Ureter (tissue), 1 donor: Measurements from ENCODE around the gene HSD17B4. TPM values are rescaled to one million over a fixed set of nuclear protein-coding genes. Genes with fewer than 3 reads are reported as not detected.
A peak's percentile ranks its signal among the peaks of the same experiment; 100 is the strongest.
"Not testable (repeated sequence)": the region's sequence is repeated elsewhere in the genome, so short reads cannot be mapped to it uniquely, and the experiment has no call there.

Experiments
- DNase-seq: peaks from one replicate; pipeline ENCODE4 v3.0.0-alpha.2; 2020; ENCODE audit warnings: low spot score
- total RNA-seq: library from RNA; stranded (reverse); gene quantifications from one replicate; pipeline ENCODE4 v1.2.4, GENCODE V29; 2023
- donor health status: DM: yes; HTN: yes; CAD: no.

HSD17B4 gene
- total RNA-seq, 1 donor from 2014 or later: 438 TPM

DNA sequence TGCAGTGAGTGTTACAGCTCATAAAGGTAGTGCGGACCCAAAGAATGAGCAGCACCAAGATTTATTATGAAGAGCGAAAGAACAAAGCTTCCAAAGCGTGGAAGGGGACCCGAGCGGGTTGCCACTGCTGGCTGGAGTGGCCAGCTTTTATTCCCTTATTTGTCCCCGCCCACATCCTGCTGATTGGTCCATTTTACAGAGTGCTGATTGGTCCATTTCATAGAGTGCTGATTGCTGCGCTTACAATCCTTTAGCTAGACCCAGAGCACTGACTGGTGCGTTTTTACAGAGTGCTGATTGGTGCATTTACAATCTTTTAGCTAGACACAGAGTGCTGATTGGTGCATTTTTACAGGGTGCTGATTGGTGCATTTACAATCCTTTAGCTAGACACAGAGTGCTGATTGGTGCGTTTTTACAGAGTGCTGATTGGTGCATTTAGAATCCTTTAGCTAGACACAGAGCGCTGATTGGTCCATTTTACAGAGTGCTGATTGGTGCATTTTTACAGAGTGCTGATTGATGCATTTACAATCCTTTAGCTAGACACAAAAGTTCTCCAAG lies 19.5 kb upstream of the HSD17B4 start:
- not testable (repeated sequence) for DNase-seq

DNA sequence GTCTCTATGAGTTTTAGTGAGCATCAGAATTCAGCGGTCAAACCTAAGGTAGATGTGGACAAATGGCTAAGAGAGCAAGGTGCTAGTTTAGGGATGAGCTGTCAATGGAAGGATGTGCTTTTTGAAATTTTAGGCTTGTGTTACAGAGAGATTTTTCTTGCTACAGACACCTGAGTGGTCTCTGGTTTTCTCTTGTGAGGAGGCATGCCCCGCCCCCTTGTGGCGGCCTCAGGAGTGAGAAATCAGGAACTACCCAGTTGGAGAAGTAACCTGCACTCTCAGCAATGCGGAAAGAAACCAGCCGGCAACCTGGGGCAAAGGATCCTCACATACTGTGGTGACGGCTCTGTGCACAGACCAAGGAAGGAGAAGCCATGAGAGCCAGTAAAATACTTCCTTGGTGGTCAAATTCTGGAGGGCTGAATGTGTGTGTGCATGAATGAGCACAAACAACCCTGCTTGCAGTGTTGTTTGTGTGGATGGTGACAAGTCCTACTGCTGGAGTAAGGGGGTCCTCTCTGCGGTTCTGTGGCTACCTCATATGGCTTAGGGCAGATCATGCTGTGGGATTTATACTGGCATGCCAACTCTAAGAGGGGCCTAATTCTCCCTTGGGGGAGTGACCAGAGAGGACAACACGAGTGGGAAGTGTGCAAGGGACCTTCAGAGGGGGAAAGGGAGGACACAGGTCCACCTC lies 16.7 kb upstream of the HSD17B4 start:
- DNase-seq: peak; percentile 87

DNA sequence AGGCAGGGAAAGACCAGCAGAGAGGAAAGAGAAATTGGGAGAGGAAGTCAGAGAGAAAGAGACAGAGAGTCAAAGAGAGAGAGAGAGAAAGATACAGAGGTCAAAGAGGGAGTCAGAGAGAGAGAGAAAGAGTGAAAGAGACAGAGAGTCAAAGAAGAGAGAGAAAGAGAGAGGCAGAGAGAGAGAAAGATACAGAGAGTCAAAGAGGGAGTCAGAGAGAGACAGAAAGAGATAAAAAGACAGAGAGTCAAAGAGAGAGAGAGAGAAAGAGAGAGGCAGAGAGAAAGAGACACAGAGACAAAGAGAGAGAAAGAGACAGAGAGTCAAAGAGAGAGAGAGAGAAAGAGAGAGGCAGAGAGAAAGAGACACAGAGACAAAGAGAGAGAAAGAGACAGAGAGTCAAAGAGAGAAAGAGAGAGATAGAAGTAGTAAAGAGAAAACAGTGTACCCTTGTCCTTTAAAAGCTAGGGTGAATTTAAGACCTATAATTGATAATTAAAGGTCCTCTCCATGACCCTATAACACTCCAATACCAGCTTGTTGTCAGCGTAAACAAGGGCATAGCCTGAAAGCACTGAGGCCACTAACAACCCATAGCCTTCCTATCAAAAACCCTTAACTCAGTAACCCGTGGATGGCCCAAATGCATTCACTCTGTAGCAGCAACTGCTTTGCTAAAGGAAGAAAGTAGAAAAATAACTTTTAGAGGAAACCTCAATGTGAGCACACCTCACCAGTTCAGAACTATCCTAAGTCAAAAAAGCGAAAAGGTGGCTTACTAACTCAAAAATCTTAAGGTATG lies 14.3 kb upstream of the HSD17B4 start:
- not testable (repeated sequence) for DNase-seq

DNA sequence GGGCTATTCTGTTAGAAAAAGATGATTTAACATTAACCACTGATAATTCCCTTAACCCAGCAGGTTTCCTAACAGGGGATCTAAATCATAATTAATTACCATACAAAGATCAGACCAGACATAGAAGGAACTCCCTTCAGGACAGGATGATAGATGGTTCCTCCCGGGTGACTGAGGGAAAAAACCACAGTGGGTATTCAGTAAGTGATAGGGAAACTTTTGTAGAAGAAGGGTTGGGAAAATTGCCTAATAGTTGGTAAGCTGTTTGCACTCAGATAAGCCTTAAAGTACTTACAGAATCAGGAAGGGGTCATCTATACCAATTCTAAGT lies 13.7 kb upstream of the HSD17B4 start:
- DNase-seq: not testable (repeated sequence)

DNA sequence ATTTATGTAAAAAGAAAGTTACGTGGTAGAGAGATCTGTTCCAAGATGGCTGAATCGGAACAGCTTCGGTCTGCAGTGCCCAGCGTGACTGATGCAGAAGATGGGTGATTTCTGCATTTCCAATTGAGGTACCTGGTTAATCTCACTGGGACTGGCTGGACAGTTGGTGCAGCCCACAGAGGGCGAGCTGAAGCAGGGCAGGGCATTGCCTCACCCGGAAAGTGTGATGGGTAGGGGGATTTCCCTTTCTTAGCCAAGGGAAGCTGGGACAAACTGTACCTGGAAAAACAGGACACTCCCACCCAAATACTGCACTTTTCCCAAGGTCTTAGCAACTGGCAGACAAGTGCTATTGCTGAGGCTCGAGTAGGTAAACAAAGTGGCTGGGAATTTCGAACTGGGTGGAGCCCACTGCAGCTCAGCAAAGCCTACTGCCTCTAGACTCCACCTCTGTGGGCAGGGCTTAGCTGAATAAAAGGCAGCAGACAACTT lies 13.1 kb upstream of the HSD17B4 start:
- DNase-seq: no peak

DNA sequence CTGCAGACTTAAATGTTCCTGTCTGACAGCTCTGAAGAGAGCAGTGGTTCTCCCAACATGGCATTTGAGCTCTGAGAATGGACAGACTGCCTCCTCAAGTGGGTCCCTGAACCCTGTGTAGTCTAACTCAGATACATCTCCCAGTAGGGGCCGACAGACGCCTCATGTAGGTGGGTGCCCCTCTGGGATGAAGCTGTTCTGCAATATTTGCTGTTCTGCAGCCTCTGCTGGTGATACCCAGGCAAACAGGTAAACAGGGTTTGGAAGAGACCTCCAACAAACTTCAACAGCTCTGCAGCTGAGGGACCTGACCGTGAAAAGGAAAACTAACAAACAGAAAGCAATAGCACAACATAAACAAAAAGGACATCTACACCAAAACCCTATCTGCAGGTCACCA lies 12.7 kb upstream of the HSD17B4 start:
- not testable (repeated sequence) for DNase-seq

DNA sequence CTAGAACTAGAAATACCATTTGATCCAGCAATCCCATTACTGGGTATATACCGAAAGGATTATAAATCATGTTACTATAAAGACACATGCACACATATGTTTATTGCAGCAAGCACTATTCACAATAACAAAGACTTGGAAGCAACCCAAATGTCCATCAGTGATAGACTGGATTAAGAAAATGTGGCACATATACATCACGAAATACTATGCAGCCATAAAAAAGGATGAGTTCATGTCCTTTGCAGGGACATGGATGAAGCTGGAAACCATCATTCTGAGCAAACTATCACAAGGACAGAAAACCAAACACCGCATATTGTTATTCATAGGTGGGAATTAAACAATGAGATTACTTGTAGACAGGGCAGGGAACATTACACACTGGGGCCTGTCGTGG lies 7.7 kb upstream of the HSD17B4 start:
- DNase-seq: not testable (repeated sequence)

DNA sequence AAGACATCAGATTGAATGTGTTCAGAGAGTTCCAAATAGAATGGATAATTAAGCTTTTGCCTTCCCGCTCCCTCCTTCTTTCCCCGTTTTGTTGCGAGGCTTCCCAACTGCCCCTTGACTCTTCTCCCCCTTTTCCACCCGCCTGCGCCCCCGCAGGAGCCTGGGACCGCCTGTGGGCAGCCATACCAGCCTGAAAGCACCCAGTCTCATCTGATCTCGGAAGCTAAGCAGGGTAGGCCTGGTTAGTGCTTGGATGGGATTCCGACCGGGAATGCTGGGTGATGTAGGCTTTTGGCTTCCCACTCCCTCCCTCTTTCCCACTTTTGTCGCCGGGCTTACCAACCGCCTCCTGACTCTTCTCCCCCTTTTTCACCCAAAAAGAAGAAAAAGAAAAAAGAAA lies 6.8 kb upstream of the HSD17B4 start:
- DNase-seq: no peak

DNA sequence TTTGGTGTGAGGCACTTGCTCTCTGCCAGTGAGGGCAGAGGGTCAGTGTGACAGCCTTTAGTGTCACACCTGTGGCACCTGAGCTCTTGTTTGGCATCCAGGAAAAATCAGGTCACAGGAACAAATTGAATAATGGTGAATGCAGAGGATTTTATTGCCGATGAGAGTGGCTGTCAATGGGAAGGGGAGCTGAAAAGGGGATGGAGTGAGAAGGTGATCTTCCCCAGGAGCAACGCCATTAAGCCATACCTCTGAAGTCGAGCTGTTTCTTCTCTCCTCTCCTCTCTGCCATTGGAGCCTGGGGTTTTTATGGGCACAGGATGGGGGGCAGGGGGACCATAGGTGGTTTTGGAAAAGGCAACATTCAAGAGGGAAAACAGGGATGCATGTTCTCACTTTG lies 2.4 kb upstream of the HSD17B4 start:
- no peak for DNase-seq

DNA sequence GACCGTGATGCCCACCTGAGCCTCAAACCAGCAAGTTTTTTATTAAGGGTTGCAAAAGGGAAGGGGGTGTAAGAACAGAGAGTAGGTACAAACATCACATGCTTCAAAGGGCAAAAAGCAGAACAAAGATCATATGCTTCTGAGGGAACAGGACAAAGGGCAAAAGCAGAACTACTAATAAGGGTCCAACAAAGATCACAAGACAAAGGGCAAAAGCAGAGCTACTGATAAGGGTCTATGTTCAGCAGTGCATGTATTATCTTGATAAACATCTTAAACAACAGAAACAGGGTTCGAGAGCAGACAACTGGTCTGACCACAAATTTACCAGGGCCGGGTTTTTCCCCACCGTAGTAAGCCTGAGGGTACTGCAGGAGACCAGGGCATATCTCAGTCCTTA lies 1.7 kb upstream of the HSD17B4 start:
- not testable (repeated sequence) for DNase-seq

DNA sequence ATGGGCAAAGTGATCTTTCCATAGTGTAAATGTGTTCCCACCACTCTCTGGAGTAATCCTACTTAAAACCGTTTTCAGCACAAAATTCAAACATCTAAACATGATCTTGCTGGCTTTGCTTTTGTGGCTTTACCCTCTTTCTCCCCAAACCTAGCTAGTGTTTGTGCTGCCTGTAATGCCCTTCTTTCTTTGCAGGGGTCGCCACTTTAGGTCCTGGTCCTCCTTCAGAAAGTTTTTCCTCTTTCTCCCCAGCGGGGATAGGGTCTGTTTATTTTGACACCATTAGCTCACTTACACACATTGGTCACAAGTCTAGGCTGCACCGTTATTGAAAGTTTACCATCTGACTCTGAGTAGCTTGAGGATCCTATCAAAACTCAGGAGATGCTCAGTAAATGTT lies 736 bp upstream of the HSD17B4 start:
- DNase-seq: no peak

DNA sequence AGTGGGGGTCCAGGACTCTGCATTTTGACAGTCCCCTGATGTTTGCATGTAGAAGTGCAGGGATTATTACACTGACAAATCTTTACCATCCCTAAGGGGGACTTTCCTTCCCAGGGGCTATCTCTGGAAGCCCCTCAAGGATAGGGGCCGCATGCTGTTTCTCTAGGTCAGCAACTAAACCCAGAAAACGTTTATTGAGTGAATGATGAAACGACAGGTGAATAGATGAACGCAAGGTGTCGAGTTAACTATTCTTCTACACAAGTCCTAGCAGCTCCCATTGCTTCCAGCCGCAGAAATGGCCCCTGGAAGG lies 281 bp upstream of the HSD17B4 start:
- no peak for DNase-seq

DNA sequence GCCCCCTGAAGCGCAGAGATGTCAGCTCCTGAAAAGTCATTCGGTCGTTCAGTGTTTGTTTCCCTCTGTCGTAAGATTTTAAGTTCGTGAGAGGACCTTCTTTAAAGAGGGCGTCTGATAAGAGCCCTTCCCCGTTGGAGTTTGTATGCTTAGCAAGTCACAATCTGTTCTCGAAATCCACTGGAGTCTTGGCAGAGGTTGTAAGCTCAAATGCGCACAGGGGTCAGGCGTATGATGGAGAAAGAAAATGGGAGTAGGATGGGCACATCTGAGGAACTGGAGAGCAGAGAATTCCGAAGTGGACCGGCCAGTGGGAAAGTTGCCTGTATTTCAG lies 710 bp downstream of the HSD17B4 start:
- peak; percentile 52 for DNase-seq

DNA sequence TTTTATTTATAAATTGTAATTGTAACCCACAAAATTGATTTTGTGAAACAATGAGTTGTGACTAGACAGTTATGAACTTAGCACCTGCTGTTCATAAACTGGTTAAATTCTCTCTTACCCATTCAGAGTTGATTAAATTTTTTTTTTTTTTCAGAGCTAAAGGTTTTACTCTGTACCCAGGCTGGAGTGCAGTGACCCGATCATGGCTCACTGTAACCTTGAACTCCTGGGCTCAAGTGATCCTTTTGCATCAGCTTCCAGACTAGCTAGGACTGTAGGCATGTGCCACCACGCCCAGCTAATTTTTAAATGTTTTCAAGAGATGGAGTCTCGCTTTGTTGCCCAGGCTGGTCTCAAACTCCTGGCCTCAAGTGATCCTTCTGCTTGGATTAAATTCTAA lies 1.9 kb downstream of the HSD17B4 start:
- DNase-seq: no peak

DNA sequence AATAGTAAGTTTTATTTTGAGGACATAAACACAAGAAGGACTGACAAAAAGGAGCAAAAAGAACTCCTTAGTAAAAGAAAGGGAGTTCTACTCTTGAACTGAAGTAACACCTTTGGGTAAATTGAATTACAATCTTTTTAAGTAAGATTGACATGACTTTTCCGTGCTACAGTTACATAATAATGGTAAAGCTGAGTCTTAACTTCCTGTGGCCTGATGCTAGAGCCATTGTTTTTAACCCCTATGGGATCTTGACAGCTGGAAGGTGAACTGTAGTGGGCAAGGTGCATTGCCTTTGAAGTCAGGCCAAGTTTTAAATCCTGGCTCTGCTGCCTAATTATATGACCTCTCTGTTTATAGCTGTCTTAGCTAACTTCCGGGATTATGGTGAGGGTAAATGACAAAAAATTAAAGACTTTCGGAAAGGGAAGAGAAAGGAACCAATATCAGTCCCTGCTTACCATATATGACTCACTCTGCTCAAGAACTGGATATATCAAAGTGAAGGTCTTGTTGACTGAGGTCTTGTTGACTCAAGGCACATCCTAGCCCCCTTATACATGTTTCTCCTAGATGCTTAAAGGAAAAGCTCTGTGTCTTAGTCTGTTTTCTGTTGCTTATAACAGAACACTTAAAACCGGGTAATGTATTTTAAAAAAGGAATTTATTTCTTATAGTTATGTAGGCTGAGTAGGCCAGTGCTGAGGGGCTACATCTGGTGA lies 6.8 kb downstream of the HSD17B4 start:
- DNase-seq: no peak

DNA sequence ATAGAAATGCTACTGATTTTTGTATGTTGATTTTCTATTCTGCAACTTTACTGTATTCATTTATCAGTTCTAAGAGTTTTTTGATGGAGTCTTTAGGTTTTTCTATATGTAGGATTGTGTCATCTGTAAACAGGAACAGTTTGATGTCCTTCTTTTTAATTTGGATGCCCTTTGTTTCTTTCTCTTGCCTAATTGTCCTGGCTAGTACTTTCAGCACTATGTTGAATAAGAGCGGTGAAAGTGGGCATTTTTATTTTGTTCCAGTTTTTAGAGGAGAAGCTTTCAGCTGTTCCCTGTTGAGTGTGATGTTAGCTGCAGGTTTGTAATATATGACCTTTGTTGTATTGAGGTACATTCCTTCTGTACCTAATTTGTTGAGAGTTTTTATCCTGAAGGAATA lies 13.3 kb downstream of the HSD17B4 start:
- no peak for DNase-seq

DNA sequence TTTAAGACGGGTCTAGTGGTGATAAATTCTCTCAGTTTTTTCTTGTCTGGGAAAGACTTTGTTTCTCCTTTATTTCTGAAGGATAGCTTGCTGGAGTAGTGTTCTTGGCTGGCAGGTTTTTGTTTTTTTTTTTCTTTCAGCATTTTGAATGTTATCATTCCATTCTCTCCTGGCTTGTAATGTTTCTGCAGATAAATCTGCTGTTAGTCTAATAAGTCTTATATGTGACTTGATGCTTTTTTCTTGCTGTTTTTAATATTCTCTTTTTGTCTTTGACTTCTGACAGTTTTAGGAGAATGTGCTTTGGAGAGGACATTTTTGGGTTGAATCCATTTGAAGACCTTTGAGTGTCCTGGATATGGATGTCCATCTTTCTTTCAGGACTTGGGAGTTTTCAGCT lies 16.0 kb downstream of the HSD17B4 start:
- DNase-seq: no peak

DNA sequence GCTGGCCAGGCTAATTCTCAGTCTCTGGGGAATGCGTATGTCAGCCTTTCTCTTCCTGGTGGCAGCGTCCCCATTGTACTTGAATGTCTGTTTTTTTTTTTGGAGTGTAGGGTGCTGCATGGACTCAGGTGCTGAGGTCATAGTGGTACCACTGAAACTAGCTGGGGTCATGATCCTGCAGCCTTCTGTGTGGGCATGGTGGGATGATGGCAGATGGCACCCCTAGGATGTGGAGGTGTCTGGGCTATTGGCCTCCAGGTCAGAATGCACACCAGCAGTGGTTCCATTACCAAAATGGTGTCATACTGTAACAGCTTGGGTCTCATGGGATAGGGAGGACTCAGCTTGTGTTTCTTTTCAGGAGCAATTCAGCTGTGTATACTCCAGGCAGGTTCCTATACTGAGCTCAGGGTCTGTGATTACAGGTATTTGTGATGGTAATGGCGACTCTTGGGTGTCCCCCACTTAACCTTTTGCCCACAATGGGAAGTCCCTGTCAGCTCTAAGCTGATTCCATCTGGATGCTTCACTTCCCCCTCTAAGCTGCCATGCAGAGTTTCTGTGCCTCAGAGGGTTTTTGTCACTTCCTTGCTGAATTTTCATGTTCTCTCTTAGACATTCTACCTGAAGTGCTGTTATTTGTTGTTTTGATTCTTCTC lies 17.9 kb downstream of the HSD17B4 start:
- DNase-seq: no peak

DNA sequence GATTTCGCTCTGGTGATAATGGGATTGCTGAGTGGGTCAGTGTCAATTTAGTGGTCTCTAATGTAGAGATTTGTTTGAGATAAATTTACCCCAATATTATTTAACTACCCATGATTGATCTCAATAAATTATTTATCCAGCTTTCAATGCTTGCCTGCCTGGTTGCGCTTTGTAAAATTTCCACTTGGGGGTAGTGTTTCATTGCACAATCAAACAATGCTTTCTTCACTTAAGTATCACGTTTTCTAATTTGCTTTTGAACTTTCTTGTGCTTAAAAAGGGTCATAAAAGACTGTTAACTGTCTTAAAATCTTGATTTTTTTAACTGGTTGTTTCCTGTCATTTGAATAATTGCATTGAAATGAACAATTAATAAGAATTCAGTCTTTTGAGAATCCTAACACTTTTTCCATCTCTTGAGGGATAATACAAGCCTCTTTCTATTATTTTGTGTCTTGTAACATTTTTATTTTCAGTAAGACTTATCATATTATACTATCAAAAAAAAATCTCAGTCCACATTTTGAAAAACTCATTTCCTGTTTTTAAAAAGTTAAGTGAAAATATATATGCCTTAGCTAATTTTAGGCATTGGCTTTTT lies 18.7 kb downstream of the HSD17B4 start:
- DNase-seq: no peak

DNA sequence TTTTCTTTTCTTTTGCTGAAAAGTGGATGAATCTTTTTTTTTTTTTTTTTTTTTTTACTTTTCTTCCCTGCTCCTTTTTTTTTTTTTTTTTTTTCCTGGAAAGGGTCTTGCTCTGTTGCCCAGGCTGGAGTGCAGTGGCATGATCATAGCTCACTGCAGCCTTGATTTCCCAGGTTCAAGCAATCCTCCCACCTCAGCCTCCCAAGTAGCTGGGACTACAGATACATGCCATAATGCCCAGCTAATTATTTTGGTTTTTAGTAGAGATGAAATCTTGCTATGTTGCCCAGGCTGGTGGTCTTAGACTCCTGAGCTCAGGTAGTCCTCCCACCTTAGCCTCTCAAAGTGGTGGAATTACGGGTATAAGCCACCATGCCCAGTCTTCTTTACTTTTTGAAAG lies 20.9 kb downstream of the HSD17B4 start:
- DNase-seq: no peak

DNA sequence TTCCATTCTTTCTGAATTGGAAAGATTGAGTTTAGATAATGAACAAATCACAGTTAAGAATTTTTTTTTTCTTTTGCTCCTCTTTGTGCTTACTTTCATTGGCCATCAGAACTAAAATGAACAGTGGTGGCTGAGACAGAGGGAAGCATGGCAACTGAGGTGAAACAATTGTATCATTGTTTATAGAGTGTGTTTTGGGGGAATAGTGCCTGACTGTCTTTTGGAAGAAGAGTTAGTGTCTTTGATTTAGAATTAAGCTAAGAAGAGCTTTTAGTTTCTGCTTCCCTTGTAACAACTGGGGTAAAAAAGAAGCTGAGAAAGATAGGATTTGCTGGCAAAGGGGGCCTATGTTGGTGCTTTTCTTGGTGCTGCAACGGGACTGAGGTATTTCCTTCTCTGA lies 24.0 kb downstream of the HSD17B4 start:
- DNase-seq: no peak

DNA sequence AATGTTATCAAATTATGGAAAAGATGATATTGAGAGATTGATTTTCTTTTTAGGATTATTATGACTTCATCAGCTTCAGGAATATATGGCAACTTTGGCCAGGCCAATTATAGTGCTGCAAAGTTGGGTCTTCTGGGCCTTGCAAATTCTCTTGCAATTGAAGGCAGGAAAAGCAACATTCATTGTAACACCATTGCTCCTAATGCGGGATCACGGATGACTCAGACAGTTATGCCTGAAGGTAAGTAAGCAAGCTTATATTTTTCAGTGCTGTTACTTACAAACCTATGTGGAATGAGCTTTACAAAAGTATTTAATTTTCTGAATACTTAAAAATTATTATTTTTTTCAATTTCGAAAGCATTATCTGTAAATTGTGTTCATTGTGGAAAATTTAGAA lies 26.5 kb downstream of the HSD17B4 start:
- DNase-seq: no peak
